GM12878 (cell line): ENCODE data around the gene CDHR4. TPM values are rescaled to one million over a fixed set of nuclear protein-coding genes. Genes with fewer than 3 reads are reported as not detected.
"Not testable (repeated sequence)": the region's sequence is repeated elsewhere in the genome, so short reads cannot be mapped to it uniquely, and the experiment has no call there.

Experiments
- ATAC-seq: fragments of 200-7000 bp; cut with Tn5 transposase; 3 replicates; pipeline ENCODE4 v1.9.1; 2020; ENCODE audit warnings: mild to moderate bottlenecking, moderate library complexity
- BruUV-seq: library from RNA; stranded (reverse); fragments of 400-500 nt; replicated peaks from 2 replicates; lab custom pipeline; 2021; lab: Mats Ljungman, UMichigan
- CTCF ChIA-PET: fragments of 300-600 bp; sonication (Branson Sonifier 250); formaldehyde crosslinking; extraction: SDS; loops from one replicate; lab custom pipeline; 2021; ENCODE audit warnings: inconsistent platforms; lab: Yijun Ruan, JAX
- POLR2A ChIA-PET: fragments of 350-600 bp; formaldehyde crosslinking; extraction: SDS; loops from one replicate; lab custom pipeline; 2021; ENCODE audit warnings: inconsistent platforms; lab: Charles Lee
- RAD21 ChIA-PET: fragments of 300-600 bp; sonication (Branson Sonifier 250); formaldehyde crosslinking; loops from one replicate; lab custom pipeline; 2023; ENCODE audit warnings: antibody characterized with exemption; ENCODE audit not compliant: unreplicated experiment; lab: Charles Lee
- SMC1A ChIA-PET: fragments of 300-600 bp; sonication (Branson Sonifier 250); formaldehyde crosslinking; loops from one replicate; lab custom pipeline; 2023; ENCODE audit not compliant: unreplicated experiment, uncharacterized antibody; lab: Charles Lee
- DNase-seq: peaks from one replicate; pipeline ENCODE4 v3.0.0-alpha.2; 2011; ENCODE audit warnings: low read depth, low spot score
- FAIRE-seq: peaks from 3 replicates; lab custom pipeline; 2011; peaks lifted over from hg19 to GRCh38; lab: Jason Lieb, UNC
- H2AFZ ChIP-seq: 2 replicates; pipeline ENCODE4 v1.6.0; 2011; ENCODE audit warnings: low read depth, low read length, control low read depth; ENCODE audit not compliant: control insufficient read depth
- H3K27ac ChIP-seq: 2 replicates; pipeline ENCODE4 v1.5.1; 2011; ENCODE audit warnings: control low read depth; ENCODE audit not compliant: control insufficient read depth, insufficient read depth
- H3K27me3 ChIP-seq, 2 experiments: replicated peaks in 1 of 2; 2 replicates each; pipeline versions ENCODE4 v1.6.0 to v1.6.1; 2011; ENCODE audit warnings: low read length in 1 of 2; ENCODE audit not compliant: control insufficient read depth in 2 of 2, insufficient read depth in 2 of 2
- H3K36me3 ChIP-seq, 2 experiments: 2 replicates each; pipeline ENCODE4 v1.5.1; 2011; ENCODE audit warnings: low read length in 1 of 2; ENCODE audit not compliant: control insufficient read depth in 2 of 2, insufficient read depth in 2 of 2
- H3K4me1 ChIP-seq: 2 replicates; pipeline ENCODE4 v1.6.1; 2011; ENCODE audit warnings: mild to moderate bottlenecking, low read length, moderate library complexity, mixed read lengths; ENCODE audit not compliant: control insufficient read depth, insufficient read depth
- H3K4me2 ChIP-seq: 2 replicates; pipeline ENCODE4 v1.6.0; 2011; ENCODE audit warnings: control low read depth; ENCODE audit not compliant: control insufficient read depth, insufficient read depth
- H3K4me3 ChIP-seq: fragments of 200-600 bp; sonication (generic); 2 replicates; pipeline ENCODE4 v1.5.1; 2016
- H3K79me2 ChIP-seq: 2 replicates; pipeline ENCODE4 v1.6.0; 2011; ENCODE audit warnings: low read length; ENCODE audit not compliant: control insufficient read depth, insufficient read depth
- H3K9ac ChIP-seq: 2 replicates; pipeline ENCODE4 v1.8.0; 2011; ENCODE audit warnings: low read length, control low read depth, mixed read lengths; ENCODE audit not compliant: control insufficient read depth, insufficient read depth
- H3K9me3 ChIP-seq: replicated peaks from 3 replicates; pipeline ENCODE4 v1.5.1; 2011; ENCODE audit warnings: mild to moderate bottlenecking, low read length; ENCODE audit not compliant: control insufficient read depth, insufficient read depth
- H4K20me1 ChIP-seq: 2 replicates; pipeline ENCODE4 v1.6.0; 2011; ENCODE audit not compliant: control insufficient read depth, insufficient read depth
- ATF2 ChIP-seq: IDR thresholded peaks from 2 replicates; pipeline ENCODE4 v1.6.1; 2012; ENCODE audit warnings: low read length, inconsistent platforms
- HDGF ChIP-seq: fragments of 450-650 bp; IDR thresholded peaks from 2 replicates; pipeline ENCODE4 v1.6.1; 2016; ENCODE audit warnings: antibody characterized with exemption
- MXI1 ChIP-seq: fragments of 150-350 bp; IDR thresholded peaks from 2 replicates; pipeline ENCODE4 v1.6.1; 2011; ENCODE audit warnings: low read depth, mild to moderate bottlenecking, inconsistent platforms, low read length, improper control_type of control experiment
- NFYB ChIP-seq: IDR thresholded peaks from 2 replicates; pipeline ENCODE4 v1.6.1; 2011; ENCODE audit warnings: low read depth, mild to moderate bottlenecking, low read length, improper control_type of control experiment, moderate library complexity; ENCODE audit not compliant: insufficient read depth
- ZNF687 ChIP-seq: fragments of 450-650 bp; IDR thresholded peaks from 2 replicates; pipeline ENCODE4 v1.6.1; 2017; ENCODE audit warnings: mild to moderate bottlenecking, moderate library complexity
- WGBS: methylation state at CpG from one replicate; pipeline ENCODE4 v1.1.6; 2016; ENCODE audit warnings: low lambda C conversion rate; ENCODE audit not compliant: insufficient replicate concordance, insufficient coverage; ENCODE audit errors: missing lambda C conversion rate; 5-methylcytosine and 5-hydroxymethylcytosine counted together
- in situ Hi-C: fragments of 300-500 bp; cut with MboI; formaldehyde crosslinking; loops from 9 replicates; pipeline ENCODE4 v1.14.3; 2018; ENCODE audit warnings: mixed read lengths
- intact Hi-C: fragments of 100-400 bp; cut with micrococcal nuclease; formaldehyde crosslinking; loops from one replicate; pipeline ENCODE4 v1.14.2; 2022; ENCODE audit not compliant: unreplicated experiment
- polyA plus RNA-seq, 11 experiments: library from polyadenylated mRNA; depleted of rRNA in 4 of 11; unstranded in 6 of 11; stranded (reverse) in 5 of 11; fragments of >200 nt; fragmentation: Nextera tagmentation in 4 of 11; fragmentation: Illumina TruSeq in 1 of 11; extraction: Ambion mirVana in 4 of 11; extraction: Trizol in 1 of 11; gene quantifications; 1 replicate in 1 of 11; 2 replicates in 10 of 11; pipeline versions ENCODE4 v1.2.1 to v1.2.3, GENCODE V29; 2011 to 2016; ENCODE audit warnings: inconsistent platforms in 2 of 11, missing spikeins in 2 of 11, low read depth in 1 of 11
- total RNA-seq, 4 experiments: library from RNA; depleted of rRNA in 3 of 4; stranded (reverse); fragments of >200 nt in 3 of 4; fragmentation: Illumina TruSeq in 1 of 4; extraction: Trizol in 1 of 4; gene quantifications; 2 replicates each; pipeline versions ENCODE4 v1.2.1 to v1.2.3, GENCODE V29; 2013 to 2021

CDHR4 gene
- total and polyA plus RNA-seq, 10 of the 15 experiments (the other 5 are each of a cell fraction or from before 2014, with no cell fraction given), result not detected

DNA sequence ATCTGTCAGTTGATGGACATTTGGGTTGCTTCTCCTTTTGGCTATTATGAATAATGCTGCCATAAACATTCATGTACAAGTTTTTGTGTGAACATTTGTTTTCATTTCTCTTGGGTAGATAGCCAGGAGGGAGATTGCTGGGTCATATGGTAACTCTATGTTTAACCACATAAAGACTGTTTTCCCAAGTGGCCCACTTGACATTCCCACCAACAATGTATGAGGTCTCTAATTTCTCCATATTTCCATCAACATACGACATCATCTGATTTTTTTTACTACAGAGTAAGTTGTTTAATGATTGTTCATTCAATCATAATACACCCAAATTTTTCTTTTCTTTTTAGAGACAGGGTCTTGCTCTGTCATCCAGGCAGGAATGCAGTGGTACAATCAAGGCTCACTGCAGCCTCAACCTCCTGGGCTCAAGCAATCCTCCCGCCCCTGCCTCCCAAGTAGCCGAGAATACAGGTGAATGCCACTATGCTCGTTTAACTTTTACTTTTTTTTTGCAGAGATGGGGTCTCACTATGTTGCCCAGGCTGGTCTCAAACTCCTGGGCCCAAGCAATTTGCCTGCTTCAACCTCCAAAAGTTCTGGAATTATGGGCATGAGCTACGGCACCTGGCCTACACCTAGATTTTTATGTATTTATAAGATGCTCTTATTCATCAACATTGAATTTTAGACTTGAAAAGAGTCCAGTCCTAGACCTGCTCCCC lies 20.2 kb downstream of the CDHR4 start:
- H3K9ac ChIP-seq, result no peak overlapping the region
- TSS peak; percentile 32 for BruUV-seq
- no peaks in the 10 kb centered on the region for H4K20me1 ChIP-seq
- DNase-seq, result no peak
- no peaks in the 10 kb centered on the region for H3K9me3 ChIP-seq
- FAIRE-seq, result peak; percentile 52
- no peaks in the 10 kb centered on the region; the same call in 1 of the 2 replicates for H3K4me1 ChIP-seq
- 80% methylated on average over 5 of the region's 5 CpGs for WGBS
- in situ Hi-C loops (no loop called here), intact Hi-C loops (no loop called here)
- ChIA-PET CTCF (interaction anchor here (0.5 to 1.4 kb wide), 2 partner anchors 8 to 60 kb away, joined by 3 to 5 read pairs; no protein-coding TSS in a partner anchor), SMC1A (interaction anchor here (0.8 kb wide), 1 partner anchor 8 kb away, joined by 4 read pairs; no protein-coding TSS in a partner anchor), POLR2A (no interaction called here), RAD21 (no interaction called here)
- H3K27ac ChIP-seq, result no peak overlapping the region
- ATAC-seq, result no peak
- H3K4me2 ChIP-seq, result no peak overlapping the region
- H3K4me3 ChIP-seq, result no peak overlapping the region
- H3K36me3 ChIP-seq, result peaks cover 0 to 3% of the 10 kb centered on the region in 2 experiments; a peak in 2 of 4 replicates
- H2AFZ ChIP-seq, result no peak overlapping the region
- peaks cover 21% of the 10 kb centered on the region for H3K79me2 ChIP-seq
- TF ChIP-seq ZNF687, result no peak
- TF ChIP-seq NFYB, result no peak
- TF ChIP-seq HDGF, result no peak
- no peak for TF ChIP-seq ATF2
- TF ChIP-seq MXI1, result no peak
- H3K27me3 ChIP-seq, result no peaks in the 10 kb centered on the region

GRCh38 chr3:49776101-49776500 lies 23.6 kb downstream of the CDHR4 start:
- H3K9me3 ChIP-seq, H3K27me3 ChIP-seq, ATAC-seq, H3K27ac ChIP-seq, H3K36me3 ChIP-seq, in situ Hi-C loops, BruUV-seq, intact Hi-C loops, H3K9ac ChIP-seq, FAIRE-seq, H3K4me1 ChIP-seq, H3K4me3 ChIP-seq, H2AFZ ChIP-seq, DNase-seq, RAD21 ChIA-PET, POLR2A ChIA-PET, SMC1A ChIA-PET, H4K20me1 ChIP-seq, H3K4me2 ChIP-seq: not testable (repeated sequence)
- CTCF ChIA-PET, result interaction anchor here (1.1 kb wide), 1 partner anchor 19 kb away, joined by 3 read pairs; no protein-coding TSS in a partner anchor
- WGBS, result 98% methylated on average over 8 of the region's 8 CpGs
- H3K79me2 ChIP-seq, result peaks cover 16% of the 10 kb centered on the region
